K562 (cell line): ENCODE results near the gene GATB. TPM values are rescaled to one million over a fixed set of nuclear protein-coding genes. Genes with fewer than 3 reads are reported as not detected.

Experiments
- ATAC-seq: fragments of 200-7000 bp; cut with Tn5 transposase; 3 replicates; pipeline ENCODE4 v1.9.1; 2020; ENCODE audit warnings: moderate library complexity
- BruUV-seq: library from RNA; stranded (reverse); fragments of 400-500 nt; replicated peaks from 2 replicates; lab custom pipeline; 2021; lab: Mats Ljungman, UMichigan
- CTCF ChIA-PET: fragments of 300-600 bp; formaldehyde crosslinking; extraction: SDS; loops from one replicate; lab custom pipeline; 2021; ENCODE audit warnings: low intra/inter-chr PET ratio; lab: Yijun Ruan, JAX
- POLR2A ChIA-PET: fragments of 300-600, 350-650 bp; sonication (Branson Sonifier 250); formaldehyde crosslinking; extraction: SDS; loops from one replicate; lab custom pipeline; 2021; ENCODE audit warnings: antibody characterized with exemption, inconsistent platforms; lab: Yijun Ruan, JAX
- DNase-seq, 4 experiments: peaks; one replicate each; pipeline versions ENCODE4 v3.0.0 to v3.0.0-alpha.2; 2011 to 2018; ENCODE audit warnings: low spot score in 3 of 4, mixed read lengths in 3 of 4; ENCODE audit errors: extremely low read depth in 1 of 4
- FAIRE-seq: peaks from 2 replicates; lab custom pipeline; 2011; peaks lifted over from hg19 to GRCh38; lab: Jason Lieb, UNC
- H2AFZ ChIP-seq: 2 replicates; pipeline ENCODE4 v1.6.0; 2011; ENCODE audit warnings: low read depth, low read length, control low read depth, inconsistent platforms
- H3K27ac ChIP-seq: fragments of 200-600 bp; 3 replicates; pipeline ENCODE4 v1.8.0; 2011; ENCODE audit warnings: low read depth, mild to moderate bottlenecking, control low read depth, inconsistent platforms, low read length, moderate library complexity, mixed read lengths; ENCODE audit errors: extremely low read depth
- H3K27me3 ChIP-seq, 2 experiments: fragments of 300-600 bp in 1 of 2; 2 replicates in 1 of 2; 3 replicates in 1 of 2; pipeline versions ENCODE4 v1.6.0 to v1.8.0; 2011; ENCODE audit warnings: inconsistent platforms in 2 of 2, low read length in 2 of 2, mild to moderate bottlenecking in 1 of 2, mixed read lengths in 1 of 2, moderate library complexity in 1 of 2; ENCODE audit not compliant: control insufficient read depth in 2 of 2, insufficient read depth in 2 of 2
- H3K36me3 ChIP-seq: fragments of 300-600 bp; 3 replicates; pipeline ENCODE4 v1.8.0; 2011; ENCODE audit warnings: mild to moderate bottlenecking, low read length, inconsistent platforms; ENCODE audit not compliant: control insufficient read depth, insufficient read depth
- H3K4me1 ChIP-seq, 2 experiments: fragments of 200-600 bp in 1 of 2; replicated peaks in 1 of 2; 2 replicates in 1 of 2; 3 replicates in 1 of 2; pipeline versions ENCODE4 v1.5.1 to v1.8.0; 2011; ENCODE audit warnings: inconsistent platforms in 2 of 2, low read length in 2 of 2, mild to moderate bottlenecking in 1 of 2, mixed read lengths in 1 of 2, moderate library complexity in 1 of 2; ENCODE audit not compliant: control insufficient read depth in 2 of 2, insufficient read depth in 2 of 2
- H3K4me2 ChIP-seq: 2 replicates; pipeline ENCODE4 v1.6.1; 2011; ENCODE audit warnings: low read length, control low read depth, inconsistent platforms, mixed read lengths; ENCODE audit not compliant: insufficient read depth
- H3K4me3 ChIP-seq: fragments of 200-600 bp; sonication (generic), shearing (Covaris generic); 2 replicates; pipeline ENCODE4 v1.5.1; 2016; ENCODE audit warnings: control low read depth, inconsistent platforms
- H3K79me2 ChIP-seq: fragments of 200-600 bp; 3 replicates; pipeline ENCODE4 v1.8.0; 2011; ENCODE audit warnings: low read length, inconsistent platforms; ENCODE audit not compliant: control insufficient read depth, insufficient read depth
- H3K9ac ChIP-seq, 2 experiments: 2 replicates each; pipeline versions ENCODE4 v1.6.0 to v1.6.1; 2011; ENCODE audit warnings: low read depth in 2 of 2, low read length in 2 of 2, control low read depth in 1 of 2, inconsistent platforms in 1 of 2, mild to moderate bottlenecking in 1 of 2, mixed read lengths in 1 of 2; ENCODE audit not compliant: insufficient read depth in 1 of 2
- H3K9me1 ChIP-seq: one replicate; pipeline ENCODE4 v1.6.0; 2011; ENCODE audit warnings: inconsistent platforms, mild to moderate bottlenecking, low read length, moderate library complexity; ENCODE audit not compliant: control insufficient read depth, insufficient read depth
- H3K9me3 ChIP-seq: replicated peaks from 2 replicates; pipeline ENCODE4 v1.5.1; 2011; ENCODE audit warnings: low read depth, low read length, inconsistent platforms; ENCODE audit not compliant: control insufficient read depth, insufficient read depth
- H4K20me1 ChIP-seq: replicated peaks from 2 replicates; pipeline ENCODE4 v1.6.1; 2011; ENCODE audit warnings: low read length, inconsistent platforms, mixed read lengths; ENCODE audit not compliant: control insufficient read depth, insufficient read depth
- CTCFL ChIP-seq: IDR thresholded peaks from 2 replicates; pipeline ENCODE4 v1.6.1; 2011; ENCODE audit warnings: borderline replicate concordance, low read depth, mild to moderate bottlenecking, moderate library complexity, low read length; ENCODE audit not compliant: insufficient read depth, poor library complexity, severe bottlenecking
- DLX4 ChIP-seq: fragments of 250-450 bp; sonication (Bioruptor Pico); IDR thresholded peaks from 2 replicates; pipeline ENCODE4 v1.6.1; 2021; ENCODE audit warnings: mild to moderate bottlenecking
- HMG20A ChIP-seq: fragments of 450-650 bp; formaldehyde crosslinking; conservative IDR thresholded peaks from 2 replicates; pipeline ENCODE4 v1.4.0; 2020; ENCODE audit warnings: mild to moderate bottlenecking, mixed read lengths
- NR2C2 ChIP-seq, 2 experiments: fragments of 200-800 bp in 1 of 2; sonication (Bioruptor generic) in 1 of 2; sonication (generic) in 1 of 2; formaldehyde crosslinking in 1 of 2; IDR thresholded peaks; 2 replicates each; pipeline versions ENCODE4 v1.6.1 to v1.8.0; 2016 to 2022; ENCODE audit warnings: mild to moderate bottlenecking in 1 of 2, missing compliant biosample characterization in 1 of 2, missing genetic modification characterization in 1 of 2, missing genetic modification reagents in 1 of 2
- RAD21 ChIP-seq, 2 experiments: fragments of 250-450 bp in 1 of 2; fragments of 450-650 bp in 1 of 2; sonication (Bioruptor Pico) in 1 of 2; formaldehyde crosslinking in 1 of 2; IDR thresholded peaks in 1 of 2; conservative IDR thresholded peaks in 1 of 2; 2 replicates each; pipeline versions ENCODE4 v1.4.0 to v1.8.0; 2020 to 2022; ENCODE audit warnings: mild to moderate bottlenecking in 2 of 2, moderate library complexity in 1 of 2
- SMC3 ChIP-seq: conservative IDR thresholded peaks from 2 replicates; pipeline ENCODE4 v1.6.1; 2011; ENCODE audit warnings: low read depth, low read length, improper control_type of control experiment; ENCODE audit not compliant: insufficient read depth
- ZBTB7A ChIP-seq: IDR thresholded peaks from 2 replicates; pipeline ENCODE4 v1.6.1; 2011; ENCODE audit warnings: low read depth, mild to moderate bottlenecking, low read length, moderate library complexity, borderline replicate concordance; ENCODE audit not compliant: control insufficient read depth
- ZMIZ1 ChIP-seq, 2 experiments: fragments of 150-350 bp in 1 of 2; IDR thresholded peaks; 2 replicates each; pipeline ENCODE4 v1.6.1; 2012 to 2016; ENCODE audit warnings: low read depth in 2 of 2, low read length in 2 of 2, mild to moderate bottlenecking in 1 of 2, moderate library complexity in 1 of 2
- ZNF143 ChIP-seq: sonication (generic); formaldehyde crosslinking; IDR thresholded peaks from 2 replicates; pipeline ENCODE4 v1.9.0; 2022; ENCODE audit warnings: mild to moderate bottlenecking, missing genetic modification reagents
- WGBS: fragments of 100-300 bp; shearing (Covaris generic); methylation state at CpG from one replicate; pipeline ENCODE4 v1.1.6; 2016; ENCODE audit warnings: low coverage, mixed read lengths; ENCODE audit not compliant: insufficient coverage; ENCODE audit errors: missing lambda C conversion rate; 5-methylcytosine and 5-hydroxymethylcytosine counted together
- in situ Hi-C: fragments of 300-500 bp; cut with MboI; formaldehyde crosslinking; loops from 4 replicates; pipeline ENCODE4 v1.15.0; 2018; ENCODE audit warnings: inconsistent platforms, mixed read lengths
- intact Hi-C: fragments of 100-400 bp; cut with micrococcal nuclease; formaldehyde crosslinking; loops from 2 replicates; pipeline ENCODE4 v1.14.2; 2022
- polyA plus RNA-seq, 8 experiments: library from polyadenylated mRNA; depleted of rRNA in 4 of 8; stranded (reverse) in 5 of 8; unstranded in 3 of 8; fragments of >200 nt; fragmentation: Nextera tagmentation in 2 of 8; fragmentation: Illumina TruSeq in 1 of 8; extraction: Ambion mirVana in 2 of 8; extraction: Trizol in 1 of 8; gene quantifications; 2 replicates each; pipeline versions ENCODE4 v1.2.1 to v1.2.3, GENCODE V29; 2011 to 2014; ENCODE audit warnings: inconsistent platforms in 1 of 8, missing spikeins in 1 of 8
- total RNA-seq, 7 experiments: library from RNA; depleted of rRNA in 6 of 7; stranded (reverse); fragments of >200 nt in 6 of 7; fragmentation: Illumina TruSeq in 2 of 7; extraction: Trizol in 2 of 7; gene quantifications; 2 replicates each; pipeline versions ENCODE4 v1.2.1 to v1.2.3, GENCODE V29; 2011 to 2021; ENCODE audit warnings: low replicate concordance in 1 of 7

GATB gene
- total and polyA plus RNA-seq, 9 of the 15 experiments (the other 6 are each of a cell fraction or from before 2014, with no cell fraction given): 15.3 to 31.8 (median 26.2) TPM

GRCh38 chr4:151644622-151645021, 116.2 kb downstream of the GATB start:
- peak; percentile 27 to 53 (median 35) for DNase-seq
- no peak for TF ChIP-seq HMG20A (CRISPR knock-in tag)
- no peak for TF ChIP-seq DLX4 (CRISPR knock-in tag)
- TF ChIP-seq CTCFL: peak; percentile 89
- no peak for TF ChIP-seq NR2C2 (CRISPR knock-in tag; IDR thresholded peaks at IDR 0.05)
- TF ChIP-seq NR2C2 (tag; IDR thresholded peaks at IDR 0.05): no peak
- no peak for TF ChIP-seq ZMIZ1 (IDR thresholded peaks at IDR 0.05; ENCODE audit: low read depth in 2 of 2, low read length in 2 of 2)
- no peak for TF ChIP-seq ZNF143
- peak; percentile 7 to 44; a peak in 2 of 4 replicates for TF ChIP-seq RAD21 (CRISPR knock-in tag; conservative IDR thresholded peaks at IDR 0.05 in 1 of 2, IDR thresholded peaks at IDR 0.05 in 1 of 2)
- peak; percentile 50; the same call in 1 of the 2 replicates for TF ChIP-seq ZBTB7A
- peak; percentile 62; the same call in 1 of the 2 replicates for TF ChIP-seq SMC3

More at GRCh38 chr4:151644622-151645021, 116.2 kb downstream of the GATB start:
- Histone ChIP-seq H3K4me2 (no peak overlapping the region), H3K36me3 (no peaks in the 10 kb centered on the region), H3K4me1 (no peaks in the 10 kb centered on the region), H2AFZ (no peak overlapping the region), H3K27me3 (peaks cover 6 to 8% of the 10 kb centered on the region in 2 experiments), H3K27ac (no peak overlapping the region), H4K20me1 (no peaks in the 10 kb centered on the region), H3K9ac (no peak overlapping the region), H3K9me3 (no peaks in the 10 kb centered on the region), H3K4me3 (no peak overlapping the region), H3K79me2 (no peaks in the 10 kb centered on the region), H3K9me1 (no peaks in the 10 kb centered on the region)
- in situ Hi-C loops (no loop called here), intact Hi-C loops (loop anchor here (10.0 kb wide), 4 partner anchors 160 to 750 kb away; no protein-coding TSS in a partner anchor)
- BruUV-seq: no TSS peak
- FAIRE-seq (no peak), ATAC-seq (peak; percentile 86)
- ChIA-PET POLR2A (no interaction called here), CTCF (no interaction called here)
- 0% methylated on average over 3 of the region's 3 CpGs for WGBS
